ENCODE measurements around the gene PLA2G2F.

- TF ChIP-seq CTCF (IDR thresholded peaks at IDR 0.05) (no peak), POLR2A (IDR thresholded peaks at IDR 0.05) (no peak)
These were observed 45.8 kb upstream of the PLA2G2F start for GRCh38 chr1:20093303-20093702.
